ENCODE measurements around the gene TFF3.

Gene TFF3

GRCh38 chr21:42341776-42342542 is 26.8 kb upstream of the TFF3 start:
- Histone ChIP-seq H3K4me3 (no peak overlapping the region), H3K9me3 (no peaks in the 10 kb centered on the region), H3K27me3 (ENCODE audit: low read depth) (no peaks in the 10 kb centered on the region), H3K4me1 (no peaks in the 10 kb centered on the region), H3K36me3 (replicated peaks) (no peaks in the 10 kb centered on the region)
- in situ Hi-C loops (cut with MboI; ENCODE audit: low sequenced_read_pairs), result no loop called here
- DNase-seq (ENCODE audit: low spot score in 2 of 2), result no peak

- in situ Hi-C loops (cut with MboI; ENCODE audit: low sequenced_read_pairs), result no loop called here
- DNase-seq (ENCODE audit: low spot score in 2 of 2), result no peak
- Histone ChIP-seq H3K36me3 (replicated peaks) (no peaks in the 10 kb centered on the region), H3K9me3 (no peaks in the 10 kb centered on the region), H3K4me1 (no peaks in the 10 kb centered on the region), H3K4me3 (no peak overlapping the region), H3K27me3 (ENCODE audit: low read depth) (no peaks in the 10 kb centered on the region)
Observed at GRCh38 chr21:42340187-42341050, 25.2 kb upstream of the TFF3 start.

GRCh38 chr21:42338729-42339715 is 23.8 kb upstream of the TFF3 start:
- no peaks in the 10 kb centered on the region for H3K27me3 ChIP-seq (ENCODE audit: low read depth)
- no peak overlapping the region for H3K4me3 ChIP-seq
- in situ Hi-C loops (cut with MboI; ENCODE audit: low sequenced_read_pairs), result no loop called here
- H3K9me3 ChIP-seq, result no peaks in the 10 kb centered on the region
- no peaks in the 10 kb centered on the region for H3K36me3 ChIP-seq (replicated peaks)
- no peak for DNase-seq (ENCODE audit: low spot score in 2 of 2)
- no peaks in the 10 kb centered on the region for H3K4me1 ChIP-seq

GRCh38 chr21:42337830-42338728 is 22.9 kb upstream of the TFF3 start:
- no peaks in the 10 kb centered on the region for H3K27me3 ChIP-seq (ENCODE audit: low read depth)
- in situ Hi-C loops (cut with MboI; ENCODE audit: low sequenced_read_pairs), result no loop called here
- peak; percentile 21 to 67 for DNase-seq (ENCODE audit: low spot score in 2 of 2)
- no peaks in the 10 kb centered on the region for H3K36me3 ChIP-seq (replicated peaks)
- no peak overlapping the region for H3K4me3 ChIP-seq
- no peaks in the 10 kb centered on the region for H3K9me3 ChIP-seq
- H3K4me1 ChIP-seq, result no peaks in the 10 kb centered on the region

GRCh38 chr21:42337276-42337675 is 22.1 kb upstream of the TFF3 start:
- in situ Hi-C loops (cut with MboI; ENCODE audit: low sequenced_read_pairs), result no loop called here
- no peak for DNase-seq (ENCODE audit: low spot score in 2 of 2)
- no peak overlapping the region for H3K4me3 ChIP-seq
- H3K27me3 ChIP-seq (ENCODE audit: low read depth), result no peaks in the 10 kb centered on the region
- no peaks in the 10 kb centered on the region for H3K4me1 ChIP-seq
- H3K36me3 ChIP-seq (replicated peaks), result no peaks in the 10 kb centered on the region
- no peaks in the 10 kb centered on the region for H3K9me3 ChIP-seq

- H3K36me3 ChIP-seq (replicated peaks), result no peaks in the 10 kb centered on the region
- H3K4me1 ChIP-seq, result no peaks in the 10 kb centered on the region
- H3K27me3 ChIP-seq (ENCODE audit: low read depth), result no peaks in the 10 kb centered on the region
- no peak for DNase-seq (ENCODE audit: low spot score in 2 of 2)
- H3K9me3 ChIP-seq, result no peaks in the 10 kb centered on the region
- H3K4me3 ChIP-seq, result no peak overlapping the region
- in situ Hi-C loops (cut with MboI; ENCODE audit: low sequenced_read_pairs), result no loop called here
Observed at GRCh38 chr21:42336054-42336453, 20.8 kb upstream of the TFF3 start.

- Histone ChIP-seq H3K4me1 (no peaks in the 10 kb centered on the region), H3K4me3 (no peak overlapping the region), H3K36me3 (replicated peaks) (no peaks in the 10 kb centered on the region), H3K9me3 (no peaks in the 10 kb centered on the region), H3K27me3 (ENCODE audit: low read depth) (no peaks in the 10 kb centered on the region)
- in situ Hi-C loops (cut with MboI; ENCODE audit: low sequenced_read_pairs), result no loop called here
- no peak for DNase-seq (ENCODE audit: low spot score in 2 of 2)
Observed at GRCh38 chr21:42332557-42333317, 17.5 kb upstream of the TFF3 start.

- H3K27me3 ChIP-seq (ENCODE audit: low read depth), result no peaks in the 10 kb centered on the region
- H3K4me3 ChIP-seq, result no peak overlapping the region
- no peaks in the 10 kb centered on the region for H3K36me3 ChIP-seq (replicated peaks)
- in situ Hi-C loops (cut with MboI; ENCODE audit: low sequenced_read_pairs), result no loop called here
- no peaks in the 10 kb centered on the region for H3K4me1 ChIP-seq
- DNase-seq (ENCODE audit: low spot score in 2 of 2), result no peak
- H3K9me3 ChIP-seq, result no peaks in the 10 kb centered on the region
Observed at GRCh38 chr21:42331660-42332059, 16.5 kb upstream of the TFF3 start.

- no peaks in the 10 kb centered on the region for H3K27me3 ChIP-seq (ENCODE audit: low read depth)
- H3K9me3 ChIP-seq, result no peaks in the 10 kb centered on the region
- H3K4me3 ChIP-seq, result no peak overlapping the region
- in situ Hi-C loops (cut with MboI; ENCODE audit: low sequenced_read_pairs), result no loop called here
- no peaks in the 10 kb centered on the region for H3K4me1 ChIP-seq
- no peak for DNase-seq (ENCODE audit: low spot score in 2 of 2)
- no peaks in the 10 kb centered on the region for H3K36me3 ChIP-seq (replicated peaks)
Observed at GRCh38 chr21:42330380-42331371, 15.5 kb upstream of the TFF3 start.

- Histone ChIP-seq H3K9me3 (no peaks in the 10 kb centered on the region), H3K4me3 (no peak overlapping the region), H3K4me1 (no peaks in the 10 kb centered on the region), H3K36me3 (replicated peaks) (no peaks in the 10 kb centered on the region), H3K27me3 (ENCODE audit: low read depth) (no peaks in the 10 kb centered on the region)
- in situ Hi-C loops (cut with MboI; ENCODE audit: low sequenced_read_pairs), result no loop called here
- DNase-seq (ENCODE audit: low spot score in 2 of 2), result no peak
Observed at GRCh38 chr21:42324896-42325295, 9.7 kb upstream of the TFF3 start.

- H3K4me3 ChIP-seq, result no peak overlapping the region
- H3K27me3 ChIP-seq (ENCODE audit: low read depth), result no peaks in the 10 kb centered on the region
- no peaks in the 10 kb centered on the region for H3K4me1 ChIP-seq
- in situ Hi-C loops (cut with MboI; ENCODE audit: low sequenced_read_pairs), result no loop called here
- no peaks in the 10 kb centered on the region for H3K9me3 ChIP-seq
- H3K36me3 ChIP-seq (replicated peaks), result no peaks in the 10 kb centered on the region
- no peak for DNase-seq (ENCODE audit: low spot score in 2 of 2)
Observed at GRCh38 chr21:42321845-42322244, 6.6 kb upstream of the TFF3 start.
